HG03045 (cell line): ENCODE data around the gene SRP14.
"Not testable (repeated sequence)": the region's sequence is repeated elsewhere in the genome, so short reads cannot be mapped to it uniquely, and the experiment has no call there.

Experiments
- ATAC-seq: cut with Tn5 transposase; IDR thresholded peaks from one replicate; pipeline ENCODE4 v1.9.1; 2021; ENCODE audit warnings: mild to moderate bottlenecking, moderate library complexity; ENCODE audit not compliant: unreplicated experiment

SRP14 gene

DNA sequence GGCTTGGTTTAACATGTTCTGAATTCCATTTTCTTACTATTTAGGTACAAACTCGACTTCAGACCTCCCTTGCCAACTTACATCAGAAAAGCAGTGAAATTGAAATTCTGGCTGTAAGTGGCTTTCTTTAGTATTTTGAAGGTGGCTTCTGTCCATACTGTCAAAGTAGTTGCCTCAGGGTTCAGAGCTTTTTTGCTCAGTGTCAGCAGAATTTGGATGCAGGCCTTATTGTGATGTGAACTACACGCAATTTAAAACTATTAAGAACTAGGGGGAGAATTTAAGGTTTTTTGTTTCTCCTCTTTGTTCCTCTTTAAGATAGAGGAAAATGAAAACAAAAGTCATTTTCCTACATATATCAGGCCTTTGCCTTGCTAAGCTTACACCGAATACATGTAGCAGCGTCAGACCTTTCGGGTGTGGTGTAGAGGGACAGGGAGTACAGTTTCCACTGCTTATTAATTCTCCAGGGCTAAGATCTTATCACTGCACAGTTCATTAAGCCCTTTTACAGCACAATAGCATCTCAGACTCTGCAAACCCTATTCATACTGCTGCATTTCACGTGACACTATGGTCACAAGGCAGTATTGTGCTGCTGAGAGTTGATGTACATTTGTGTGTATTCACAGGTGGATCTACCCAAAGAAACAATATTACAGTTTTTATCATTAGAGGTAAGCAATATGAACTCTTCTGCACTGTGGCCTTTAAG, 6.7 kb downstream of the SRP14 start:
- no peak for ATAC-seq

DNA sequence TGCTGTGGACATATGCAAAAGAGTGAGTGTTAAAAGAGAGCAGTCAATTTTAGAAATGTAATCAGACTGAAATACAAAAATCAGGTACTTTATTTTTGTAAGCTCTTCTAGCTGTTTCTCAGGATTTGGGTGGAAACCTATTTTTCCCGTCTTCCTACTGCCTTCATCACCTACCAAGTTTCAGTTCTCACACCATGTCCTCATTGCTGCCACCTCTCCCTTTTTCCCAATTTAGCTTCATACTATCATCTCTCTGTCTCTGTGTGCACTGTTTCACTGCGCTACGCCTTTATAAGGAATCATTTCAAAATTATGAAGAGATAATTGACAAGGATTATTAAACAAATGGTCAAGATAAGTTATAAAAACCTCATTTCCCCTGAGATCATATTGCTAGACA, 7.7 kb downstream of the SRP14 start:
- ATAC-seq = no peak

DNA sequence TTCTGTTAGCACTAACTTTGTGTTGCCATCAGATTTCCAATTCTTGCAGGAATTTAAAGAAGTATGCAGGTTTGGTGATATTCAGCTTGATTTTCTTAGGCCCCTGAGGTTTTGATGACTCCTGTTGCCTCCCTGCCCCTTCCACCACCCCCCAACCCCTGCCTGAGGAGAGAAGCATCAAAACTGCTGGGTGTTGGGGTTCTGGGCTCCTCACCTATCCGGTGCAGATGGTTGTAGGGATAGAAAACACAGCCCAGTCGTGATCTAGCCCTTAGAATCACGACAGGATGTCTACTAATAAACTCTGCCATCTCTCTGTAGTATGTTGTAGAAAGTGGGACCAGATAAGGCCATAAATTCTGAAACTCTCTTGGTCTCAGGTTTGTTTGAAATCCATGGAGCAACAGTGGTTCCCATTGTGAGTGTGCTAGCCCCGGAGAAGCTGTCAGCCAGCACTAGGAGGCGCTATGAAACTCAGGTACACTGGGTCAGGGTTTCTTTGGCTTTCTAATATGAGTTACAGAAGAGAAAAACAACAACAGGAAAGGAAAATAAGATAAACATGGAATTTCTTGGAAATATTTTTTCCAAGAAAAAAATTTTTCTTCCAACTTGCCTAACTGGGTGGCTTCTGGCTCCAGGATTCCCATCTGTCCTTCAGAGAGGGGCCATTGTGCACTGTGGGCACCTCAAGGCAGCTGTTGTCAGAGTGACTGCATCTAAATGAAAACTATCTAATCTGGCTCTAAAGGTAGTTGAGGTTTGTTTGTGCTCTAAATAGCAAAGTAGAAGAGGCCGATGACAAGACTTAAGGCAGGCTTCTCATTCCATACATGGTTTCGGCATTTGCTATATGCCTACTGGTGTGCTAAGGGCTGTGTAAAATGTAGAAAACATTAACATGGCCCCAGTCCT, 8.7 kb downstream of the SRP14 start:
- ATAC-seq = no peak

DNA sequence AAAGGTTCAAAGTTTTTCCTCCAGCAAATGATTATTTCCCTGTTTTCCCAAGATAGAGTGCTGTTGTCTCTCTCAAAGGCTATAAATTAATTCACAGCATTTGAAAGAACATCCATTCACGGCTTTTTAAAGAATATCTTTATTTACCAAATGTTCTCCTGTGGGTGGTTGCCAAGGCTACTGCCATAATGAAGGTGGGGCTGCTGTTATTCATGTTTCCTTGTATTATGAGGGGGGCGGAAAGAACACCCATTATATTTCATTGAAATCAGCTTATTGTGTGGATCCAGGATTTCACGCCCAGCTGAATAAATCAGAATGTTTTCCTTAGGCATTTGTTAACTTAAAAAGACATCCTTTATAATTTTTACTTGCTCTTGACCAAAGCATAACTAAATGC, 10.1 kb downstream of the SRP14 start:
- ATAC-seq = no peak

DNA sequence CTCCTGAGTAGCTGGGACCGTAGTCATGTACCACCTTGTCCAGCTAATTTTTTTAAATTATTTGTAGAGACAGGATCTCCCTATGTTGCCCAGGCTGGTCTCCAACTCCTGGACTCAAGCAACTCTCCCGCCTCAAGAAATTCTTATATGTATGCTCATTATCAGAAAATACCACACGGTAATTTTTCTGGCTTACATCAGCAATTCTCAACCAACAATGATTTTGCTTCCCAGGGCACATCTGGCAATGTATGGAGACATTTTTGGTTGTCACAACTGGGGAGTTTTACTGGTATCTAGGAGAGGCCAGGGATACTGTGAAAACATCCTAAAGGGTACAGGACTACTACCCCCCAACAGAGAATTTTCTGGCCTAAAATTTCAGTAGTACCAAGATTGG, 10.8 kb downstream of the SRP14 start:
- ATAC-seq = no peak

DNA sequence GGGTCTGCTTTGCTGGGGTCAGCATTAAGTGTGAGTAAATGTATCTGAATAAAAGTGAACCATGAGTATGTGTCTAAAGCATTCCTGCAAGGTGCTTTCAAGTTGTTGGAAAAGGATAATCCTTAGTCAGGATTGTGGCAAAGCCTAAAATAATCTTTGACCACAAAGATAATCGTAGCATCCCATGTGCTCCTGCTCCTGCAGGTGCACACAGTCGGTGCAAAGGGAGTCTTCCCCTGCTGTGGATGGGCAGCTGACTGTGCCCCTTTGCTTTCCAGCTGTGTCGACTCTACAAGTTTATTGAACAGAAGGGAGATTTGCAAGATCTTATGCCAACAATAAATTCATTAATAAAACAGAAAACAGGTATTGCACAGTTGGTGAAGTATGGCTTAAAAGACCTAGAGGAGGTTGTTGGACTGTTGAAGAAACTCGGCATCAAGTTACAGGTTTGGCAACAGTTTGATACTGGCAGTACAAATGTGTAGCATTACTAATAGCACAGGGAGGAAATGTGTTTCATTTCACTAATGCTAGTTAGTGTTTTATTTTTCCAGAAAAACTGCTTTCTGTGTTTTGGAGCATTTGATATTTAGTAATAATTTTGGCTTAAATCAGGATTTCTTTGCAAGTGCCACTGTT, 22.6 kb downstream of the SRP14 start:
- ATAC-seq = no peak

DNA sequence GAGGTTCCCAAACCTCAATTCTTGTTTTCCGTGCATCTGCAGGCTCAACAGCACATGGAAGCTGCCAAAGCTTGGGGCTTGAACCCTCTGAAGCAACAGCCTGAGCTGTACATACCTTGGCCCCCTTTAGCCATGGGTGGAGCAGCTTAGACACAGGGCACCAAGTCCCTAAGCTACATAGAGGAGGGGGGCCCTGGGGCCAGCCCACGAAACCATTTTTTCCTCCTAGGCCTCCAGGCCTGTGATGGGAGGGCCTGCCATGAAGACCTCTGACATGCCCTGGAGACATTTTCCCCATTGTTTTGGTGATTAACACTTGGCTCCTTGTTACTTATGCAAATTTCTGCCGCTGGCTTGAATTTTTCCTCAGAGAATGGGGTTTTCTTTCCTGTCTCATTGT, 24.6 kb downstream of the SRP14 start:
- ATAC-seq = no peak

DNA sequence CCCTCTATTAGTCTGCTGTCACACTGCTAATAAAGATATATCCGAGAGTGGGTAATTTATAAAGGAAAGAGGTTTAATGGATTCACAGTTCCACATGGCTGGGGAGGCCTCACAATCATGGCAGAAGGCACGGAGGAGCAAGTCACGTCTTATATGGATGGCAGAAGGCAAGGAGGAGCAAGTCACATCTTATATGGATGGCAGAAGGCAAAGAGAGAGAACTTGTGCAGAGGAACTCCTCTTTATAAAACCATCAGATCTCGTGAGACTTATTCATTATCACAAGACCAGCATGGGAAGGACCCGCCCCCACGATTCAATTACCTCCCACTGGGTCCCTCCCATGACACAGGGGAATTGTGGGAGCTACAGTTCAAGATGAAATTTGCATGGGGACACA, 25.6 kb downstream of the SRP14 start:
- ATAC-seq = not testable (repeated sequence)

DNA sequence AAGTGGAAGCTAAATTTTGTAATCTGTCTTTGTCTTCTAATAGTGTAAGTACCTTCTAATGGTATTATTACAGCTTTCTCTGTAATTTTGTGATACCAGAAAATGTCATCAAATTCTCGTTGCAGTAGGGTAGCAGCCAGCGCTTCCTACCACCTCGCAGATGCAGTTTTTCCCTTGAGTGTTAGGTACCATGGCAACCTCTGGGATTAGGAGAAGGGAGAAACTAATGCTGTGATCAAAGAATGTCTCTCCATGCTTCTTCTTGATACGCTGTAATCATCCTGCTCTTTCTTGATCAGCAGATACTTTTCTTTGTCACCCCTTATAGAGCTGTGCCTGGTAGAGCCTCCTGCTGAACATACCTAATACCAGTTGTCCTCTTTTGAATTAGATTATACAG, 27.7 kb downstream of the SRP14 start:
- ATAC-seq = no peak

DNA sequence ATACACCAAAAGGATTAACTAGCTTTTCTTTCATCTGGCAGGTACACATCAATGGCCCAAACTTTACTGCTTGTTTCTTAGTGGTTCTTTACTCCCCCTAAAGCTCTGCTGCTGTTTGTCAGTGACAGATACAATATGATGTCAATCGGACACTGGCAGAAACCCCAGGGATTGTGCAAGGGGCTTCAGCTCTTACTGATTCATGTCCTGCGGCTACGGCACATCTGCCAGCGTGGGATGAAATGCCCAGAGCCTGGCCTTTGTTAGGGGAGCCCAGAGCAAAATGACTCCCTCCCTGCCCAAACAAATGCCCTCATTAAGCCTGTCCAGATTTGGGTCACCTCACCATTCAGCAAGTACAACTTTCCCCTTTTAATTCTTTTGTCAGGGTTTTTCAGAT, 28.3 kb downstream of the SRP14 start:
- ATAC-seq = no peak

DNA sequence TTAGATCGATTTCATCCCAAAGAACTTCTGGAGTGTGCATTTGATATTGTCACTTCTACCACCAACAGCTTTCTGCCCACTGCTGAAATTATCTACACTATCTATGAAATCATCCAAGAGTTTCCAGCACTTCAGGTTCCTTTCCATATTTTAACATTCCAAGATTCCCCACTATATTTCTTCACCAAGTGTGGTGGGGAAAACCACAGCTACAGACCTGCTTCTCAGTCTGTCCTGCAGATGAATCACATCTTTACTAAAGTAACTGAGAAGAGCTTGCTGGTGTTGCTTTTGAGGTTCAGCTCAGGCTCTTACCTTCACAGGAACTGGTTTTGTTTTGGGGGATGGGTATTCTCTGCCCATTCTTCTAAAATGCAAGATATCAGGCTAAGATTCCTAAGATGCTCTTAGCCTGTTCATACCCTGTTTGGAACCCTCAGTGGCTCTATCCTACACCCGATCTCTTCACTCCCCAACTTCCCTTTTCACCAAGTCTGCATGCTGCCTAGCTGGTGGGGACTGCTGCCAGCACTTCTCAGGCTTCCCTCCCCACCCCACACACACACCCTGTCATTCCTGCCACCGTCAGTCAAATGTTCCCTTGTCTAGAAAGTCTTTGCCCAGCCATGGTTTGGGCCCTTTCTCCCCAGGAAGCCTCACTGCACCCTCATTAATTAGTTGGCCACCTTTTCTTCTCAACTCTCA, 30.8 kb downstream of the SRP14 start:
- ATAC-seq = no peak

DNA sequence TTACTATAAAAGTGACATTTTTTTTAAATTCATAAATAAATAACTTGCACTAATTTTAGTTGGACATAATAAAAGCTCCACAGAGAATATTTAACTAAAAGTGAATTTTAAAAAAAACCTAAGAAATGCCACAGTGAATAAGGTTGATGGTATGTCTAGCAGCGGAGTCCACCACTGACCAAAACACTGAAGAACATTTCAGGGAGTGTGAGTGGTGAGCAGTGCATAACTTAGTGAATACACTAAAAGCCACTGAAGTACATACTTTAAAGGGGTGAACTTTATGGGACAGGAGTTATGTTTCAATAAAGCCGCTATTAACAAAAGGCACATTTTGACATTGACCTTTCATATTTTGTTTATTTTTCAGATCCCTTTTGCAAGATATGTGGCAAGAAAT, 32.3 kb downstream of the SRP14 start:
- ATAC-seq = no peak

DNA sequence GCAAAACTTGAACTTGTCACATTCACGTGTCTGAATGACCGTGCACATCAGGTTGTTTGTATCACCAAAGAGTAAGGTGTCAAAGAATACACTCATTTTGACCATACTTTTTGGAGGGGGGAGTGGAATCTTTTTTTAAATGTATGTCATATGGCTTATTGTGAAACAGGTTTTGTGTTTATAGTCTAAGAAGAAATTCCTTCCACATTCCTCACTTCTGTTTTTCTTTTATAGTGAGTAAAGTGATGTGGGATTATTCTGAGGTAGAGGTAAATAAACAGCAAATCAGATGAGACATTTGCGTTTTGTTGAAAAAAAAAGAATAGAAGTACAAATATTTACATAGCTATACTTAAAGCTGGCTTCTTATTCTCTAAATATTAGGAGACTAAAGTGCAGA, 33.0 kb downstream of the SRP14 start:
- ATAC-seq = no peak

DNA sequence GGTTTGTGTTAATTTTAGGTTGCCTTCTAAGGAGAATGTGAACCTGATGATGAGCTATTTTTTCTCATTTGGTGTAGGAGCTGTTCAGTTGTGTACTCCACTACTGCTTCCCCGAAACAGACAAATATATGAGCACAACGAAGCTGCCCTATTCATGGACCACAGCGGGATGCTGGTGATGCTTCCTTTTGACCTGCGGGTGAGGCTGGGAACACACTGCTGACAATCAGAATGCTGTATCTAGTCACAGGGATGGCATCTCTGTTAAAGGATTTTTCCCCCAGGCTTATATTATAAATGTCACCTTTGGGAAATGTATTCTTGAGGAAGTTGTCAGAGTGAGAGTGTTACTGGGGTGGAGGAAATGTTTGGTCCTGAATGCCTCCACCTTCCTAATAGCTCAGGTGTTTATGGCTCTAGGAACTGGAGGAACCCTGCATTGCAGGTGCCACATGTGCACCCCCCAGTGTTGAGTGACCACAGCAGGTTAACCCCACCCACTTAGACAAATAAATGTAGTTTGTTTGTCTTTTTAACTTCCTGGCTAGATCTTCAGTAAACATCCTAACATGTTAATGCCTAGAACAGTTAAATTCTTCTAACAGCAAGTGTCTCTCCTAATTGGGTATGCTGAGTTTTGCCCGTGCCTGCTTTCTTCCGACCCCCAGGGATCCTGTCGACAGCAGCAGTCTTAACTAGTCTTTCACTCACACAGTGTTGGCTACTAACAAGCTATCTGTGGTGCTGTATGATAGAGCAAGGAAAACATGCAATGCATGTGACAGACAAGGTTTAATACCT, 35.7 kb downstream of the SRP14 start:
- ATAC-seq = no peak

DNA sequence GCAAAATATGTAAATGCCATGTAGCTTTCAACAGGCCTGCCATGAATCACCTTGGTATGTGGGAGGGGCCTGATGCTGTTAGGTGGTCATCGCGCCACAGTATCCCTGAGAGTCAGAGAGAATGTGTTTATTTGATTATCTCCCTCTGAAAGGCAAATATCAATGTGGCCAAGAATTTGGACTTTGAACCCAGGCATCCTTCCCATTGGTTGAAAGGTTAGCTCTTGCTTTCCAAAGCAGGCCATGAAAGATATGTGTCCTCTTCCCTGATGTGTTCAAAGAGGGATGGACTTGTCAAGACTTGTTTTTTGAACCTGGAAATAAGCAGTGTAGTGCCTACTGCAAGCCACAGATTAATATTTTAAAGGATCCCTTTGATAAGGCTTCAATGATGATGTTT, 36.7 kb downstream of the SRP14 start:
- no peak for ATAC-seq

DNA sequence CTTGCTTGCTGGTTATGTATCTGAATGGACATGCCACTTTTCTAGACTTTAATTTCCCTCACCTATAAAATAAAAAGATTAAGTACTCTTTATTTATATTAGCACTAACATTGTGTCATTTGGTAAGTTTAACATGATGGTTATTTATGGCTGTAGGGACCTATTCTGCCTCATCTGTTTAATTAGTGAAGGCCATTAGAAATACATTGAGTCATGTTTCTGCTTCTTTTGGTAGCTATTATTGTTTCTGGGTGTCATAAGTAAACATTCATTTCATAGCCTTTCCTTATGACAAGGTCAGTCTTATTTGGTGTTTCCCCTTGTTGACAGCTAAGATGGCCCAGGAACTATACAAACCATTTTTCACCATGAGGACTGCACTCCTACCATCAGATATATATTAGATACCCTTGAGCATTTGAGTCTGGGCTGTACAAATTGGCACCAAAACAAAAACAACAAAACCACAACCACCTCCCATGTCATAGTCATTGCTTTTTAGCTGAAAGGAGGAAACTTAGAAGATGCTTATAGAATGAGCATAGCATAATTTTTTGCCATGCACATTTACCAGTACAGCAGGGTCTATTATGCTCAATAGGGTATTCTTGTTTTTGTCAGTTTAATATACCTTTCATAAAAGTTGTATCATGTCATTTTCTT, 39.3 kb downstream of the SRP14 start:
- no peak for ATAC-seq

DNA sequence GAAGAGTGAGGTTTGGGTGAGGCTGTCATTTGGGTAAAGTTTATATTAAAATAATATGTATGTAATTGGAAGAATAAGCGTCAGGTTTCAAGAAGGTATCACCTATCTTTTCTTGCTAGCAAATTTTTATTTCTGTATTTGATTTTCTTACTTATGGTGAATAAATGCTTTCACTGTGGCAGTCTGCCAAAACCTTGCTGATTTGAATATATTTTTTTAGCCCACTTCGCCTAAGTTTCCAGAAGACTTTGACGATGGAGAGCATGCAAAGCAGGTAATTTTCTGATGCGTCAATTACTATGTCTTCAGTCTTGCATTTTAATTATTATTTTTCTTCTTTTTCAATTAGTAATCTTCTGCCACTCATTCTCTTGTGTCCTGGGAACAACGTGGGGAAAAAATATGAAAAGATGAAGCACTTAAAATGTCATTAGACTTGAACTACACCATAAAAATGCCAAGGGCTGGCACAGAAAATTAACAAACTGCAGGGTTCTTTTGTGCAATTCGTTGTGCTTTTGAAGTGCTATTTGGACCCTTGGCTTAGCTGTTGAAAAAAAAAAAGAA, 40.4 kb downstream of the SRP14 start:
- ATAC-seq = no peak

DNA sequence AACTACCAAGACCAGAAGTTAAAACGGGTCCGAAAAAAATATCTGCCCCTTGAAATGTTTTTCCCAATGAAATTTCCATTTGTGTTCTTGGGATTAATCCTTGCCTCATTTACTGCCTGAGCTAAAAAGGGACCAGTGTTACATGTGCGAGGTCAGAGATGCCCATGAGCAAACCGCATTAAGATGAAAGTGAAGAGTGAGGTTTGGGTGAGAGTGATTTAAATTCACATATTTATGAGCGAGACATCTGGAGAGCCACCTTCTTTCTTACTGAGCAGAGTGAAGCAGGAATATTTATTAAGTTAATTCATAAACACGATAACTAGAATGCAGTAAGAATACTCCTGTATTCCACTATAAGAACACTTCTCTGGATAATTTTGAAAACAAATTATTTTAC, 41.3 kb downstream of the SRP14 start:
- ATAC-seq = no peak

DNA sequence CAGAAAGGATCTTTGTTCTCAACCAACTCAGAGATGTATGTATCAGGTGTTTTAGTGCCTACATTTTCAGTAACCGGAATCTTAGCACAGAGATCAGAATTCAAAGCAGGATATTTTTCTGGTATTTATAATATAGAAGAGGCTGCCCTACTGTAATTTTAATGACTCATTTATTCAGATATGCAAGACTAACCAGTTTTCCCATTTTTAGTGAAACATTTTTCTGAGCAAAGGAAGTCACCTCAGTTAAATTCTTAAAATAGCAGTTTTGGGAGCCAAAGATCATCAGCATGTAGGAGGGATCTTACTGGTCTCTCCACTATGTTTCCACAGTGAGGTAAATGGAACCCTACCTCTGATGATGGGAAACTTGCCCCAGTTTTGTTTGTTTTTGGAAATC, 42.0 kb downstream of the SRP14 start:
- ATAC-seq = no peak

DNA sequence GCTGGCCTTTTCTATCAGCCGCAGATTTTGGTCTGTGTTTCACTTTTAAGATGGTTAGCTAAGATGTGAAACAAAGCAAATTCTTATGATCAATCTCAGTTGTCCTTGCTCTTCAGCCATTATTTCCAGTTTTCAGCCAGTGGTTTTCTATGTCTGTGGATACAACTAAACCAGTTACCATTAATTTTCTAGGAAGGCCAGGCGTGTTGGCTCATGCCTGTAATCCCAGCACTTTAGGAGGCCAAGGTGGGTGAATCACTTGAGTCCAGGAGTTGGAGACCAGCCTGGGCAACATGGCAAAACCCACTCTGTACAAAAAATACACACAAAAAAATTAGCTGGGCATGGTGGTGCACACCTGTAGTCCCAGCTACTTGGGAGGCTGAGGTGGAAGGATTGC, 42.8 kb downstream of the SRP14 start:
- not testable (repeated sequence) for ATAC-seq
